MM.1S (cell line): ENCODE data around the gene LPCAT1.

Experiments used
- EZH2 ChIP-seq: fragments of 300-600 bp; sonication (generic); optimal IDR thresholded peaks from 2 replicates; pipeline ENCODE3; 2017; ENCODE audit warnings: low read depth, mild to moderate bottlenecking, antibody characterized with exemption, low read length, mixed read lengths
- EZH2phosphoT487 ChIP-seq: fragments of 300-600 bp; sonication (generic); IDR thresholded peaks from 2 replicates; pipeline ENCODE4 v1.6.1; 2018; ENCODE audit warnings: antibody characterized with exemption, low read length
- TF ChIP-seq, protein P1 (sequence below): fragments of 300-600 bp; sonication (generic); IDR thresholded peaks from 2 replicates; pipeline ENCODE4 v1.5.1; 2016; ENCODE audit warnings: antibody characterized with exemption, low read length, mixed read lengths

DNA sequence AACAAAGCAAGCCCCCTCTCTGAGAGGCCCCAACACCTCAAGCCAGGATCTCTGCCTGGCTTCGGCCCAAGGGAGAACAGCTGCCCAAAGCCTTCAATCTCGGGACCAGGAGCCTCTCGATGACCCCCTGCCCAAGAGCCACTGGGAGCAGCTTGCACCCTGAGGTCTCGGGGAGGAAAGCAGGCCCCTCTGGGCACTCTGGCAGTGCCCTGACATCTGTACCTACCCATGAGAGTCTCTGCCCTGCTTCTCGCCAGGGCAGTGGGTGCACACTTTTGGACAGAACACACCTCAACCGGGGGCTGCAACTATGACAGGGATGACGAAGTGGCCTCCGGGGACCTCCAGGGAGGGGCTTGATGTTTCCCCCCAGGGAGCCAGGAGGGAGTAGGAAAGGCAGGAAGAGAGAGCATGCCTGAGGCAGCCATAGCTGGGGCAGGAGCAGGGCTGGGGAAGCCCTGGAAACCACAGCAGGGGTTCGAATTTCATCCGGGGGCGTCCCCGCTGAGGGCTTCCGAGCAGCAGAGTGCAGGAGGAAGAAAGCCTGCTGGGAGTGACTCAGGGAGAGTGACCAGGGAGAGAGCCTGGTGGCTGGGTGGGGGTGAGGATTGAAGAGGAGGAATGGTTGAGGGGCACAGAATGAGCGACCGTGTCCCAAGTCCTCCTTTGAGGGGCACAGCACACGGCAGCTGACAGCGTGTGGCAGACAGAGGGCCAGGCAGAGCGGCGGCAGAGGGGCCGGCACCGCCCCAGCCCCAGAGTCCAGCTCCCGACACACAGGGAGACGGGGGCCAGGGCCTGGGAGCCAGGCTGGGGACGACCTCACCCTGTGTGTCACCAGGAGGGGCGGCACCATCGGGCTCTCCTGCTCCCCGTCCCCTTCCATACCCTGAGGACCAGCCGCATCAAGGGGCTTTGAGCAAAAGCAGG lies 1.8 kb downstream of the LPCAT1 start:
- TF ChIP-seq, protein P1, sequence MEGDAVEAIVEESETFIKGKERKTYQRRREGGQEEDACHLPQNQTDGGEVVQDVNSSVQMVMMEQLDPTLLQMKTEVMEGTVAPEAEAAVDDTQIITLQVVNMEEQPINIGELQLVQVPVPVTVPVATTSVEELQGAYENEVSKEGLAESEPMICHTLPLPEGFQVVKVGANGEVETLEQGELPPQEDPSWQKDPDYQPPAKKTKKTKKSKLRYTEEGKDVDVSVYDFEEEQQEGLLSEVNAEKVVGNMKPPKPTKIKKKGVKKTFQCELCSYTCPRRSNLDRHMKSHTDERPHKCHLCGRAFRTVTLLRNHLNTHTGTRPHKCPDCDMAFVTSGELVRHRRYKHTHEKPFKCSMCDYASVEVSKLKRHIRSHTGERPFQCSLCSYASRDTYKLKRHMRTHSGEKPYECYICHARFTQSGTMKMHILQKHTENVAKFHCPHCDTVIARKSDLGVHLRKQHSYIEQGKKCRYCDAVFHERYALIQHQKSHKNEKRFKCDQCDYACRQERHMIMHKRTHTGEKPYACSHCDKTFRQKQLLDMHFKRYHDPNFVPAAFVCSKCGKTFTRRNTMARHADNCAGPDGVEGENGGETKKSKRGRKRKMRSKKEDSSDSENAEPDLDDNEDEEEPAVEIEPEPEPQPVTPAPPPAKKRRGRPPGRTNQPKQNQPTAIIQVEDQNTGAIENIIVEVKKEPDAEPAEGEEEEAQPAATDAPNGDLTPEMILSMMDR, result no peak
- TF ChIP-seq EZH2, result no peak
- no peak for TF ChIP-seq EZH2phosphoT487
